D341Med (cell line): ENCODE data around the gene AKAP13.
A peak's percentile ranks its signal among the peaks of the same experiment; 100 is the strongest.

ENCODE experiments used
- DNase-seq: peaks from one replicate; pipeline ENCODE4 v3.0.0; 2012; ENCODE audit warnings: low spot score

AKAP13 gene

DNA sequence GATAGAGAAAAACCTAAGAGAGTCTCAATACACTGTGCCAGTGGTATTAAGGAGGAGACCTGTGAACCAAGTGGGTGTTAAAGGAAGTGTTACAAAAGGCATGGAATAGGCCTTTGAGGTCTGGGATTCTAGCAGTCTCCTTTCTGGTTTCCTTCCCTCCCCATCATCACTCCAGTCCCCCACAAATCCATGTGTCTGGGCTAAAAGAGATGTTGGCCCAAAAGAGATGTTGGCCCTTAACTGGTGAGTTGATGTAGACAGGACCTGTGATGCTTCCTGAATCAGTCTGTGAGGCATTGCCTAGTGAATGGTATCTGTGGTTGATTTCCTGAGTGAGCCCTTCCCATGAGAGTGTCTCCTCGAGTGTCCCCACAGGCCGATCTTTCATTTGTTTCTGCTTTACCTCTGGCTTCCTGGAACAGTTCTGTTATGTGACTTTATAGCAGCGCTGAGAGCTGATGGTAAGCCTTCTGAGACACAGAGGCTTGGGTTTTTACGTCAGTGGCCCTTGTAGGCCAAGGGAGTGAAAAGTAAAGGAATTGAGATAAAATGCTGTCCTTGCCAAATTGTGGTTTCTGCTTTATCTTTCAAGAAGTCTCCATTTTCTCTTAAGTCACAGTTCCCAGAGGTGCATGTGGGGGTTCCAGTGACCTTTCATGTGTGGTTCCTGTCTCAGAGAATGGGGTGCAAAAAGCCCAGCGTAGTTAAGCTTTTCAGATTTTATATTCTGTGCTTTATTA, 326.5 kb downstream of the AKAP13 start:
- no peak for DNase-seq

DNA sequence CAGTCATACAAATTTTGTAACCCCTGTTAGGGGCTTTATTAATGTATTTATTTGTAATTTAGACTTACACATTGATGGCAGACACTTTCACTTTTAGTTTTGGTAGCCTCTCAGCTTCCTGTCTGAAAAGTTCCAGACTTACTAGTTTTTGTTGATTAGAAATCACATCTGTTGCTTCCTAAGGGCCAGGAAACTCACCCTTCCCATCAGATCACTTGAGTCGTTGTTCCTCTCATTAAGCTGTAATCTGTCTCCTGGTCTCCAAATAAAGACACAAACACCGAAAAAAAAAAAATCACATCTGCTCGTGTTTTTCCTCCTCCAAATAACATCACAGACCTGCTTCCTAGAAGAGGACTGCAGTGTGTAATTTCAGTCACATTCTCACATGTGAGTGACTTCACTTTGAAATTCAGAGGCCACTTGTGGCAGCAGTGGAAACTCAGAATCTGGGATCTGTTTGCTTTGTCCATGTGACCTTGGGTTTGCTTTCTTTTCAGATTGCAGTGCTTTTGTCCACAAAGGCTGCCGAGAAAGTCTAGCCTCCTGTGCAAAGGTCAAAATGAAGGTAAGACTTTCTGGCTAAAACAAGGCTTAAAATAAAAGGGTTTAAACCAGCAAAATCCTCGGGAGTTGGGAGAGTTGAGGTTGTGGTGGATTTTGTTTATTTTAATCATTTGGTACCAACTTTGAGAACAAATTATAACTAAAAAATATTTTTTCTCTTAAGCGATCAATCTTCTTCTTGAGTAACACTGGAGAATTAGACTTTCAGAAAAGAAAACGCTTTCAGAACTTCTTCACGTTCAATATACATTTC, 327.3 kb downstream of the AKAP13 start:
- DNase-seq, result no peak

- DNase-seq, result no peak
These were observed 328.1 kb downstream of the AKAP13 start for GRCh38 chr15:85708402-85708941.

- no peak for DNase-seq
These were observed 328.8 kb downstream of the AKAP13 start for GRCh38 chr15:85709250-85709649.

DNA sequence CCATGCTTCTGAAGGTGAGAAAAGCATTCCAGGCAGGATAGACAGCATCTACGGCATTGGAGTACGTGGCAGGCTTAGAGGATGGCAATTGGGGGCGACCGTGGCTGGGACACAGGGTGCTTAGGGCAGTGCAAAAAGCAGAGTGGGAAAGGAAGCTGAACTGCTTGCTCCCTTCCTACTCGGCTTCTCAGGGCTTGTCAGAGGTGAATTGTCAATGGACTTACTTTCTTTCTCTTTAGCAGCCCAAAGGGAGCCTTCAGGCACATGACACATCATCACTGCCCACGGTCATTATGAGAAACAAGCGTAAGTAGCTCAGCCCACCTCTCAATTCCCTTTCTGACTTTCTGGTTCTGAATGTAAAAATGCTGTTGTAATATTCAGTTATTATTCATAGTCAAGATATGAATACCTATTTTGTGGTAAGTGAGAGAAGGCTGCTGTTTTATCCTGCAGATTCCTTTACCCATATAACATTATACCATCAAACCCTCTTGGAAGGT, 330.0 kb downstream of the AKAP13 start:
- DNase-seq, result no peak

DNA sequence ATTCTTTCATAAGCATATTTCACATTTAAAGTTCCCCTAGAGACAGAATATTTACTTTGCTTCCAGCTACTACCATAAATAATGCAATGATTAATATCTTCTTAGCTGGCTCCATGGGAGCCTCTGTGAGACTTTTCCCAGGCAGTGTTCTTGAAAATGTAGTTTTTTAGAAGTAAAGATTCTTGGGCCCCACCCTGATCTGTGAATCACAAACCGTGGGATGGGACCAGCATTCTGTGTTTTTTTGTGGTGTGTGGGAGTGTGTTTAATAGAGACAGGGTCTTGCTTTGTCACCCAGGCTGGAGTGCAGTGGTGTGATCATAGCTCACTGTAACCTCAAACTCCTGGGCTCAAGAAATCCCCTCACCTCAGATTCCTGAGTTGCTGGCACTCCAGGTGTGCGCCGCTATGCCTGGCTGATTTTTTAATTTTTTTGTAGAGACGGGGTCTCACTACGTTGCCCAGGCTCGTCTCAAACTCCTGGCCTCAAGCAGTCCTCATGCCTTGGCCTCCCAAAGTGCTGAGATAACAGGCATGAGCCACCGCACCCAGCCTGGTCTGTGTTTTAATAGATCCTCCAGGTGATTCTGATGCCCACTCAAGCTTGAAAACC, 331.3 kb downstream of the AKAP13 start:
- no peak for DNase-seq

GRCh38 chr15:85716261-85716660, 335.9 kb downstream of the AKAP13 start:
- DNase-seq, result no peak

DNA sequence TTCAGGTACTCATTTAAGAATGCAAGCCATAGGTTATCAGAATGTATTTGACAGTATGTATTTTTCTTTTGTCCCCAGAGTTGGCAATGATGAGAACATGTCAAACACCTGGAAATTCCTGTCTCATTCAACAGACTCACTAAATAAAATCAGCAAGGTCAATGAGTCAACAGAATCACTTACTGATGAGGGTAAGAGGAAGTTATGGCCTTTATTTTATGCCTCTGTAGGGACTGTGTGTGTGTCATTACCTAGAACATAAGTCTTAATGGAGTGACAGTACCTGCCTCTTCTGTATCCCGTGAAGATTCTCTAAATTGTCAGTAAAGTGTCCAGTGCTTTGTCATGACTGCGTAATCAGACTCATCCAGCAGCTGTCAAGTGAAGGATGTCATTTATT, 336.8 kb downstream of the AKAP13 start:
- no peak for DNase-seq

- no peak for DNase-seq
These were observed 338.0 kb downstream of the AKAP13 start for GRCh38 chr15:85718271-85718971.

GRCh38 chr15:85718981-85719380, 338.6 kb downstream of the AKAP13 start:
- no peak for DNase-seq

DNA sequence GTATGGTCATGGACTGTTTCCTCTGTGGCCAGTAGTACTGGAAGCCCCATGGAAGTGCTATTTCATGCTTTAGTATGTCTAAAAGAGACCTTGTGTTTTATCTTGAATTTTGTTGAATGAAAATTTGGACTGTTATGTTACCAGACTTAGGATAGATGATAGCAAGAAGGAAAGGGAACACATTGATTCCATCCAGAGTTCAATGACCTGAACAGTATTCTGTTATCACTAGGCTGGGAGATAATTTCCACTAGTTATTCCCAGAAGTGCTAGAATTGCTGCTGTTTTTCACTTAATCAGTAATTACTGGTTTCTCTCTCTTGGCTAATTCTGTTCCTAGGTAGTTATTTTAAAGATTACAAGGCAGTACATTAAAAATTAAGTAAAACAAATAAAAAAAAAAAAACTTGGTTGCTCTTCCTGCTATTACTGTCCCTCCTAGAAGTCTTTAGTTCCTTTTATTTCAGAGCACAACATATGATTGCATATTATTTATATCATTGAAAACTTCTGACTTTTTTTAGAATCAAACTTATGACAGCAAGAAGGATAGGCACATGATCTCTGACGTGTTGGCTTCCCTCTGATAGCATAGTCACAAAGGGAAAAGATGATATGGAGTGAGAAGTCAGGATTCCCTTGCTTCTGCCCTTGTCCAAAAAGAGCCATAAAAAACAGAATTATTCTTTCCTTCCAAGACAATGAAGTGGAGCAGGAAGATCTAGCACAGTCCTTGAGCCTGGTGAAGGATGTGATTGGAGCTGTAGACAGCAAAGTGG, 342.2 kb downstream of the AKAP13 start:
- DNase-seq, result no peak

- no peak for DNase-seq
These were observed 343.9 kb downstream of the AKAP13 start for GRCh38 chr15:85723960-85724945.

DNA sequence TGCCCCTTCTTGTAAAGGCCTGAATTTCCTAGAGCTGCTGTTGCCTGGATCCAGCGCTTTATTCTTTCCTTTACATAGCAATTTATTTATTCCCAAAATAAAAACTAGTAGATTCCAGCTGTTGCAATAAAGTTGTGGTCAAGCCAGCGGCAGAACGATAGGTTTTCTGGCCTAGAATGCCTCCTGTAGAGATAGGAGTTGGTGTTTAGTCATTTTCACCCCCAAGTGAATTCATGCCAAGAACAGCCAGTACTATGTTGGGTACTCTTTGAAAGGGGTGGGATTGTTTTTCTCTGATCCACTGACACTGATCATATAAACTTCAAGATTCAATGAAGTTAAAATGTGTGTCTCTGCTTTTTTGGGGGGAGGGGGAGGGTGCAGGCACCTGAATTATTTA, 344.6 kb downstream of the AKAP13 start:
- no peak for DNase-seq

DNA sequence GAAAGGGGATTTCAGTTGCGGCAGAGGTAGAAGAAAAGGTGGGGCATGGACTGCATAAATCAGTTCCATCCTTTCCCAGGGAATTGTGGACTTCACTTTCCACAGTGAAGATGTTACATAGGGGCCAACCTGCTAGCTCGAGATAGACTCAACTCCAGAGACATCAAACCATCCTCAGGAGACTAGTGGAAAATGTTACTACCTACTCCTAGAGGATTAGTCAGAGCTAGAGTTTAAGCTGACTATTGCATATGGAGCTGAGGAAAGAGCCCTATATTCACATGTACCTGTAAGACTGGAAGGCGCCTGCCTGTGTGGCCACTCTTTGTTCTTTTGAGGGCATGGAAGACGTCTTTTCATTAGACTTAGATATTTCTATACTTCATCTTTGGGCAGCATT, 345.2 kb downstream of the AKAP13 start:
- no peak for DNase-seq

- DNase-seq, result no peak
These were observed 346.1 kb downstream of the AKAP13 start for GRCh38 chr15:85726454-85726853.

DNA sequence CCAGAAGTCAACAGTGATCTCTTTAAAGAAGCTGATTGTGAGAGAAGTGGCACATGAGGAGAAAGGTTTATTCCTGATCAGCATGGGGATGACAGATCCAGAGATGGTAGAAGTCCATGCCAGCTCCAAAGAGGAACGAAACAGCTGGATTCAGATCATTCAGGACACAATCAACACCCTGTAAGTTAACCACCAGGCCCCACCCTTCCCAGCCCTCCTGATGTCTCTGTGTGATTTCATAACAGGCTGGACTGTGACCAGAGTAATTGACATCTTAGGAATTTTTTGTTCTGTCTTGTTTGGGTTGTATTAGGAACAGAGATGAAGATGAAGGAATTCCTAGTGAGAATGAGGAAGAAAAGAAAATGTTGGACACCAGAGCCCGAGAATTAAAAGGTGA, 346.7 kb downstream of the AKAP13 start:
- no peak for DNase-seq

GRCh38 chr15:85730001-85730820, 349.8 kb downstream of the AKAP13 start:
- DNase-seq, result peak; percentile 72

DNA sequence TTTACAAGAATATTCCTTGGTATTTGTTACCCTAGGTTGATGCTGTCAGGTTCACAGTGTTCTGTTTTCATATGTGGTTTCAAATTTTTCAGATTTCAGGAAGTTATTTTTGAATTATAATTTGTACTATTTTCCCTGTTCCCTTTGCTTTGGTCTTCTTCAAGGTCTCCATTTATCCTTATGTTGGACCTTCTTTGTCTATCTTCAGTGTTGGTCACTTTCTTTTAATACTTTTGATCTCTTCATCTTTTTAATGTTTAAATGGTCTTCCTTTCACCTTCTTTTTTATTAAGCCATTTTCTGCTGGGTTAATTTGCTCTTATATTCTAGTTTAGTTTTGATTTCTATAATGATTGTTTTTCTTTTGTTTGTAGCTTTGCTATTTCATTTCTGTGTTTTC, 353.0 kb downstream of the AKAP13 start:
- DNase-seq, result no peak

GRCh38 chr15:85737061-85737460, 356.7 kb downstream of the AKAP13 start:
- DNase-seq, result no peak
